Stimulated activated CD8-positive, alpha-beta memory T cell treated with anti-CD3 and anti-CD28 coated beads, Interleukin-12 subunit alpha, Interleukin-12 subunit beta, amount 100 ng/mL, for 1 hour (primary cell): Measurements from ENCODE around the gene RILPL1.
"Not testable (repeated sequence)": the region's sequence is repeated elsewhere in the genome, so short reads cannot be mapped to it uniquely, and the experiment has no call there.

Experiments used
- DNase-seq: peaks from one replicate; pipeline ENCODE4 v3.0.0-alpha.2; 2020; ENCODE audit warnings: low read depth

Gene RILPL1

GRCh38 chr12:123468786-123469185 lies 64.7 kb downstream of the RILPL1 start:
- DNase-seq = no peak

- no peak for DNase-seq
Observed at GRCh38 chr12:123465084-123465483, 68.4 kb downstream of the RILPL1 start.

- DNase-seq = not testable (repeated sequence)
Observed at GRCh38 chr12:123463174-123463573, 70.3 kb downstream of the RILPL1 start.

- DNase-seq = peak; percentile 74
Observed at GRCh38 chr12:123457980-123458779, 75.3 kb downstream of the RILPL1 start, which contains the start of gene SNRNP35. TSS of gene SNRNP35 (plus strand) at chr12:123458139. CDS start at chr12:123465541, 7,402 bp downstream.

GRCh38 chr12:123453165-123453564 lies 80.4 kb downstream of the RILPL1 start:
- no peak for DNase-seq

DNA sequence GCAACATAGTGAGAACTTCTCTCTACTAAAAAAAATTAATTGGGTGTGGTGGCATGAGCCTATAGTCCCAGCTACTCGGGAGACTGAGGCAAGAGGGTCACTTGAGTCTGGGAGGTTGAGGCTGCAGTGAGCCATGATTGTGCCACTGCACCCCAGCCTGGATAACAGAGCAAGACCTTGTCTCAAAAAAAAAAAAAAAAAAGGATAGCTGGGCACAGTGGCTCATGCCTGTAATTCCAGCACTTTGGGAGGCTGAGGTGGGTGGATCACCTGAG lies 81.3 kb downstream of the RILPL1 start:
- DNase-seq = not testable (repeated sequence)

- no peak for DNase-seq
Observed at GRCh38 chr12:123450636-123451035, 82.9 kb downstream of the RILPL1 start.

GRCh38 chr12:123449856-123450255 lies 83.7 kb downstream of the RILPL1 start:
- no peak for DNase-seq

DNA sequence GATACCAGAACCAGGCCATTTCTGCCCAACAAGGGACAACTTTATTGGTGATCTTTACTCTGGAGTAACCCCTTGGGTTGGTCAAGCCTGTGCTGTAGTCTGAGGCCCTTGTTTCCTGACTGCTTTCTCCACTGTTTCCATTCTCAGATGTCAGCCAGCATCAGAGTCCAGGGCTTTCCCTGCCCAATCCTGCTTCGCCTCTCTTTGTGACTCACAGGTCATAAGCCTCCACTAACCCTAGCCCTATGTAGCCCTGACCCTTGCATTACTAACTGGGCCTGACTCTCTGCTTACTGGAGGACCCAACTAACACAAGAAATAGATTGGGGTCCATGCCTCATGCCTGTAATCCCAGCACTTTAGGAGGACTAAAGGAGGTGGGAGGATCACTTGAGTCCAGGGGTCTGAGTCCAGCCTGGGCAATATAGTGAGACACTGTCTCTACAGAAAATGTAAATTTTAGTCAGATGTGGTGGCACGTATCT lies 84.2 kb downstream of the RILPL1 start:
- DNase-seq = no peak

- no peak for DNase-seq
Observed at GRCh38 chr12:123446333-123446713, 87.2 kb downstream of the RILPL1 start.

- DNase-seq = no peak
Observed at GRCh38 chr12:123445388-123446332, 87.9 kb downstream of the RILPL1 start.

- no peak for DNase-seq
Observed at GRCh38 chr12:123444092-123445026, 89.2 kb downstream of the RILPL1 start.

DNA sequence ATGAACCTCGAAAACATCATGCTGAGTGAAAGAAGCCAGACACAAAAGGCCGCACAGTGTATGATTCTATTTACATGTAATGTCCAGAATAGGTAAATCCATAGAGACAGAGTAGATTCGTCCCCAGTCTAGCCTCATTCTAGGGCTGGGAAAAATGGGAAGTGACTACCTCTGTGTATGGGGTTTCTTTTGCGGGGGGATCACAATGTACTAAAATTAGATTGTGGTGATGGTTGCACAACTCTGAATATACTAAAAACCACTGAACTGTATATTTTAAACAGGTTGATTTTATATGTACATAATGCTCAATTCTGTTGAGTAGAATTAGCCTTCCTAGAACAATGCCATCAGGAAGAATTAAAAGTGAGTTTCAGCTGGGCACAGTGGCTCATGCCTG lies 90.7 kb downstream of the RILPL1 start:
- DNase-seq = no peak

- no peak for DNase-seq
Observed at GRCh38 chr12:123441523-123442164, 91.9 kb downstream of the RILPL1 start.

- DNase-seq = peak; percentile 85
Observed at GRCh38 chr12:123436017-123436964, 97.2 kb downstream of the RILPL1 start, which contains the start of gene RILPL2. TSS of gene RILPL2 (minus strand) at chr12:123436684. CDS start at chr12:123436420, 264 bp downstream.

DNA sequence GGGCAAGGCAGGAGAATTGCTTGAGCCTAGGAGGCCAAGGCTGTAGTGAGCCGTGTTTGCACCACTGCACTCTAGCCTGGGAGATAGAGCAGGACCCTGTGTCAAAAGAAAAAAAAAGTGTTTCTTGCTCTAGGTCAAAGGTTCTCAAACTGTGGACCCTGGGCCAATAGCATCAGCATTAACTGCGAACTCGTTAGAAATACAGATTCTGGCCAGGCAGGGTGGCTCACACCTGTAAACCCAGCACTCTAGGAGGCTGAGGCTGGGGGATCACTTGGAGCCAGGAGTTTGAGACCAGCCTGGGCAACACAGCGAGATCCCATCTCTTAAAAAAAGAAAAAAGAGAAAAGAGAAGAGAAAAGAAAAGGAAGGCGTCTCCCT lies 97.9 kb downstream of the RILPL1 start:
- no peak for DNase-seq

DNA sequence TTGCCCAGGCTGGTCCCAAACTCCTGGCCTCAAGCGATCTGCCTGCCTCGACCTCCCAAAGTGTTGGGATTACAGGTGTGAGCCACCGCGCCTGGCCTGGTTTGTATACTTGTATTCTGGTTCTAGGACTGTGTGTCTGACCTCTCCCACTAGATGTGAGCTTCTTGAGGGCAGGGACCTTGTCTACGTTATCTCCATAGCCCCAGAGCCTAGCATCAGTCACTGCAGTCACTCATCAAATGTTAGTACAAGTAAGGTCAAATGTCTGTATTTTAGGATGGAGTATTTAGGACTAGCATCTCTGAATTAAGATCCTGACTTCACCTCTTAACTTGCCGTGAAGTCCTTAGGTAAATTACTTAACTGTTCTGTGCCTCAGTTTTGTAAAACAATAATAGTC lies 99.9 kb downstream of the RILPL1 start:
- no peak for DNase-seq

GRCh38 chr12:123431951-123432817 lies 101.3 kb downstream of the RILPL1 start:
- DNase-seq = not testable (repeated sequence)

GRCh38 chr12:123429101-123429500 lies 104.4 kb downstream of the RILPL1 start:
- DNase-seq = not testable (repeated sequence)
